ENCODE data around the gene ALG14.

- TF ChIP-seq TAF1 (IDR thresholded peaks at IDR 0.05; ENCODE audit: low read depth, low read length) = no peak
- TF ChIP-seq POLR2A (IDR thresholded peaks at IDR 0.05; ENCODE audit: low read depth, low read length) = no peak
Observed at GRCh38 chr1:95068956-95069709, 3.6 kb downstream of the ALG14 start.

Data from GM12891 (cell line).